Astrocyte (in vitro differentiated cells and primary cell): ENCODE measurements around the gene NACA2. TPM values are rescaled to one million over a fixed set of nuclear protein-coding genes. Genes with fewer than 3 reads are reported as not detected.

Experiments used
- DNase-seq: peaks from one replicate; pipeline ENCODE4 v3.0.0-alpha.2; 2010; ENCODE audit warnings: low read depth
- FAIRE-seq: peaks from 2 replicates; lab custom pipeline; 2011; peaks lifted over from hg19 to GRCh38; lab: Jason Lieb, UNC
- H2AFZ ChIP-seq: 2 replicates; pipeline ENCODE4 v1.6.0; 2012; ENCODE audit warnings: low read depth, low read length, inconsistent platforms
- H3K27ac ChIP-seq: 2 replicates; pipeline ENCODE4 v1.5.1; 2011; ENCODE audit warnings: low read depth, low read length, inconsistent platforms
- H3K27me3 ChIP-seq: 2 replicates; pipeline ENCODE4 v1.6.0; 2011; ENCODE audit warnings: low read length, inconsistent platforms; ENCODE audit not compliant: insufficient read depth
- H3K36me3 ChIP-seq: 2 replicates; pipeline ENCODE4 v1.5.1; 2011; ENCODE audit warnings: low read length, inconsistent platforms; ENCODE audit not compliant: insufficient read depth
- H3K4me1 ChIP-seq: 2 replicates; pipeline ENCODE4 v1.5.1; 2011; ENCODE audit warnings: low read length, inconsistent platforms; ENCODE audit not compliant: insufficient read depth
- H3K4me2 ChIP-seq: 2 replicates; pipeline ENCODE4 v1.6.0; 2012; ENCODE audit warnings: low read length, inconsistent platforms
- H3K4me3 ChIP-seq: 2 replicates; pipeline ENCODE4 v1.5.1; 2011; ENCODE audit warnings: low read depth, mild to moderate bottlenecking, low read length, inconsistent platforms; ENCODE audit not compliant: insufficient read depth
- H3K79me2 ChIP-seq: 2 replicates; pipeline ENCODE4 v1.6.0; 2012; ENCODE audit warnings: mild to moderate bottlenecking, low read length, inconsistent platforms; ENCODE audit not compliant: insufficient read depth
- H3K9ac ChIP-seq: 2 replicates; pipeline ENCODE4 v1.6.0; 2012; ENCODE audit warnings: mild to moderate bottlenecking, low read length, inconsistent platforms
- H3K9me3 ChIP-seq: 2 replicates; pipeline ENCODE4 v1.5.1; 2012; ENCODE audit warnings: low read depth, mild to moderate bottlenecking, low read length, inconsistent platforms; ENCODE audit not compliant: insufficient read depth
- H4K20me1 ChIP-seq: 2 replicates; pipeline ENCODE4 v1.6.0; 2012; ENCODE audit warnings: low read length, inconsistent platforms; ENCODE audit not compliant: insufficient read depth
- H3K27ac Mint-ChIP-seq: one replicate; pipeline ENCODE4 v1.8.0; 2021; ENCODE audit warnings: mild to moderate bottlenecking, mixed read lengths; ENCODE audit not compliant: unreplicated experiment
- H3K27me3 Mint-ChIP-seq: one replicate; pipeline ENCODE4 v1.8.0; 2021; ENCODE audit warnings: low read depth, mixed read lengths; ENCODE audit not compliant: unreplicated experiment
- H3K36me3 Mint-ChIP-seq: one replicate; pipeline ENCODE4 v1.8.0; 2021; ENCODE audit warnings: low read depth, mixed read lengths; ENCODE audit not compliant: unreplicated experiment
- H3K4me1 Mint-ChIP-seq: one replicate; pipeline ENCODE4 v1.8.0; 2021; ENCODE audit warnings: low read depth, mixed read lengths; ENCODE audit not compliant: unreplicated experiment
- H3K4me3 Mint-ChIP-seq: one replicate; pipeline ENCODE4 v1.8.0; 2021; ENCODE audit warnings: mild to moderate bottlenecking, moderate library complexity, mixed read lengths; ENCODE audit not compliant: unreplicated experiment
- H3K9me3 Mint-ChIP-seq: one replicate; pipeline ENCODE4 v1.8.0; 2021; ENCODE audit warnings: mild to moderate bottlenecking, mixed read lengths; ENCODE audit not compliant: unreplicated experiment
- EZH2 ChIP-seq: IDR thresholded peaks from 2 replicates; pipeline ENCODE4 v1.6.1; 2012; ENCODE audit warnings: mild to moderate bottlenecking, low read length, inconsistent platforms; ENCODE audit not compliant: insufficient read depth
- total RNA-seq: library from RNA; stranded (reverse); gene quantifications from 2 replicates; pipeline ENCODE4 v1.2.1, GENCODE V29; 2021
- TF ChIP-seq, protein P1 (sequence below): IDR thresholded peaks from 2 replicates; pipeline ENCODE4 v1.5.1; 2011; ENCODE audit warnings: low read depth, mild to moderate bottlenecking, inconsistent platforms, low read length, moderate library complexity; ENCODE audit not compliant: insufficient read depth

Gene NACA2
- total RNA-seq, 1 donor from 2014 or later, result not detected

DNA sequence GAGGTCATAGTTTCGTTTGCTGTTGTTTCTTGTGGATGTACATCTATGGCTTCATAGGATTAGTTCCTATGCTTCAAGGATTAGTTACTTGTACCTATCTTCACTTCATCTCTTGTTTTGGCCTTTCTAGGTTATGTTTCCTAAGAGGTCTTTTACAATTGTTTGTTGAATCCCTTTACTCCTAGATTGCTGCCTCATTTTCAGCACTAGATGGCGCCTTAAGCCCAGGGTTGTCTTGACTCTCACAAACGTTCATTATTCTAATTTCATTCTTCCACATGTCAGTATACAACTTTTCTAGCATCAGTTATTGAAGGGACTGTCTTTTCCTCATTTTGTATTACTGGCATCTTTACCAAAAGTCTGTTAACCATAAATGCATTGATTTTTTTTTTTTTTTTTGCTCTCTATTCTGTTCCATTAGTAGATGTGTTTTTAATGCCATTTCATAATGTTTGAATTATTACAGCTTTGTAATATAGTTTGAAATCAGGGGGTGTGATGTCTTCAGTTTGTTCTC is 45.0 kb upstream of the NACA2 start:
- no peaks in the 10 kb centered on the region for H3K36me3 Mint-ChIP-seq
- H3K27ac Mint-ChIP-seq, result no peak overlapping the region
- H3K27me3 Mint-ChIP-seq, result no peaks in the 10 kb centered on the region
- Histone ChIP-seq H2AFZ (no peak overlapping the region), H3K4me1 (no peaks in the 10 kb centered on the region), H3K27me3 (no peaks in the 10 kb centered on the region), H3K27ac (no peak overlapping the region), H4K20me1 (no peaks in the 10 kb centered on the region), H3K4me2 (no peak overlapping the region), H3K36me3 (no peaks in the 10 kb centered on the region), H3K4me3 (no peak overlapping the region), H3K9ac (no peak overlapping the region), H3K9me3 (no peaks in the 10 kb centered on the region), H3K79me2 (no peaks in the 10 kb centered on the region)
- no peak for TF ChIP-seq EZH2
- TF ChIP-seq, protein P1, sequence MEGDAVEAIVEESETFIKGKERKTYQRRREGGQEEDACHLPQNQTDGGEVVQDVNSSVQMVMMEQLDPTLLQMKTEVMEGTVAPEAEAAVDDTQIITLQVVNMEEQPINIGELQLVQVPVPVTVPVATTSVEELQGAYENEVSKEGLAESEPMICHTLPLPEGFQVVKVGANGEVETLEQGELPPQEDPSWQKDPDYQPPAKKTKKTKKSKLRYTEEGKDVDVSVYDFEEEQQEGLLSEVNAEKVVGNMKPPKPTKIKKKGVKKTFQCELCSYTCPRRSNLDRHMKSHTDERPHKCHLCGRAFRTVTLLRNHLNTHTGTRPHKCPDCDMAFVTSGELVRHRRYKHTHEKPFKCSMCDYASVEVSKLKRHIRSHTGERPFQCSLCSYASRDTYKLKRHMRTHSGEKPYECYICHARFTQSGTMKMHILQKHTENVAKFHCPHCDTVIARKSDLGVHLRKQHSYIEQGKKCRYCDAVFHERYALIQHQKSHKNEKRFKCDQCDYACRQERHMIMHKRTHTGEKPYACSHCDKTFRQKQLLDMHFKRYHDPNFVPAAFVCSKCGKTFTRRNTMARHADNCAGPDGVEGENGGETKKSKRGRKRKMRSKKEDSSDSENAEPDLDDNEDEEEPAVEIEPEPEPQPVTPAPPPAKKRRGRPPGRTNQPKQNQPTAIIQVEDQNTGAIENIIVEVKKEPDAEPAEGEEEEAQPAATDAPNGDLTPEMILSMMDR, result peak; percentile 97
- H3K4me3 Mint-ChIP-seq, result no peak overlapping the region
- peak; percentile 16 for DNase-seq
- peak; percentile 90 for FAIRE-seq
- no peaks in the 10 kb centered on the region for H3K4me1 Mint-ChIP-seq
- peaks cover 2% of the 10 kb centered on the region for H3K9me3 Mint-ChIP-seq

DNA sequence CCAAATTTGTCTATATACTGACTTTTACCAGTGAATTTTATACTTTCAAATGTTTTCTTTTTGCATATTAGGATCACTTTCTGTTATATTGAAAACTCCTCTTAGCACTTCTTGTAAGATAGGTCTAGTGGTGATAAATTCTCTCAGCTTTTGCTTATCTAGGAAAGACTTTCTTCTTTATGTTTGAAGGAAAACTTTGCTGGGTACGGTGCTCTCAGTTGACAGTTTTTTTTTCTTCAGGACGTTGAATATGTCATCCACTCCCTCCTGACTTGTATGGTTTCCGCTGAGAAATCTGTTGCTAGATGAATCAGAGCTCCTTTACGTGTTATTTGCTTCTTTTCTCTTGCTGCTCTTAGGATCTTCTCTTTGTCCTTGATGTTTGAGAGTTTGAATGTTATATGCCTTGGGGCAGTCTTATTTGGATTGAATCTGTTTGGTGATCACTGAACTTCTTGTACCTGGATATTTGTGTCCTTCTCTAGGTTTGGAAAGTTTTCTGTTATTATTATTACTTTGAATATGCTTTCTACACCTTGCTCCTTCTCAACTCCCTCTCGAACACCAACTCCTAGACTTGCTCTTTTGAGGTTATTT is 44.0 kb upstream of the NACA2 start:
- Histone ChIP-seq H4K20me1 (no peaks in the 10 kb centered on the region), H3K4me1 (no peaks in the 10 kb centered on the region), H2AFZ (no peak overlapping the region), H3K4me2 (no peak overlapping the region), H3K27ac (no peak overlapping the region), H3K36me3 (no peaks in the 10 kb centered on the region), H3K79me2 (no peaks in the 10 kb centered on the region), H3K27me3 (no peaks in the 10 kb centered on the region), H3K4me3 (no peak overlapping the region), H3K9ac (no peak overlapping the region), H3K9me3 (no peaks in the 10 kb centered on the region)
- FAIRE-seq (no peak), DNase-seq (no peak)
- Mint-ChIP-seq H3K9me3 (peaks cover 2% of the 10 kb centered on the region), H3K27me3 (no peaks in the 10 kb centered on the region), H3K36me3 (no peaks in the 10 kb centered on the region), H3K4me1 (no peaks in the 10 kb centered on the region), H3K27ac (no peak overlapping the region), H3K4me3 (no peak overlapping the region)
- no peak for TF ChIP-seq EZH2
- TF ChIP-seq, protein P1, result no peak

DNA sequence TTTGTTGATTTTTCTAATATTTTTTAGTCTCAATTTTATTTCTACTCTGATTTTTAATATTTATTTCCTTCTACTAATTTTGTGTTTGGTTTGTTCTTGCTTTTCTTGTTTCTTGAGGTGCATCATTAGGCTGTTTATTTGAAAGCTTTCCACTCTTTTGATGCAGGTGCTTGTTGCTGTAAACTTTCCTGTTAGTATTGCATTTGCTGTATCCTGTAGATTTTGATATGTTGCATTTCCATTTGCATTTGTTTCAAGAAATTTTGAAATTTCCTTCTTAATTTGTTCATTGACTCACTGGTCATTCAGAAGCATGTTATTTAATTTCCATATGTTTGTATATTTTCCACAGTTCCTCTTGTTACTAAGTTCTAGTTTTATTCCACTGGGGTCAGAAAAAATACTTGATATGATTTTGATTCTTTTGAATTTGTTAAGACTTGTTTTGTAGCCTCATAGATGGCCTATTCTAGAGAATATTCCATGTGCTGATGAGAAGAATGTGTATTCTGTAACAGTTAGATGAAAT is 43.1 kb upstream of the NACA2 start:
- Mint-ChIP-seq H3K36me3 (no peaks in the 10 kb centered on the region), H3K4me1 (no peaks in the 10 kb centered on the region), H3K27ac (no peak overlapping the region), H3K27me3 (no peaks in the 10 kb centered on the region), H3K9me3 (peaks cover 2% of the 10 kb centered on the region), H3K4me3 (no peak overlapping the region)
- DNase-seq (no peak), FAIRE-seq (no peak)
- H3K4me3 ChIP-seq, result no peak overlapping the region
- H4K20me1 ChIP-seq, result no peaks in the 10 kb centered on the region
- H3K9me3 ChIP-seq, result no peaks in the 10 kb centered on the region
- no peak overlapping the region for H2AFZ ChIP-seq
- H3K27me3 ChIP-seq, result peaks cover 2% of the 10 kb centered on the region
- no peaks in the 10 kb centered on the region for H3K79me2 ChIP-seq
- H3K4me1 ChIP-seq, result no peaks in the 10 kb centered on the region
- no peaks in the 10 kb centered on the region for H3K36me3 ChIP-seq
- H3K27ac ChIP-seq, result no peak overlapping the region
- no peak overlapping the region for H3K9ac ChIP-seq
- no peak overlapping the region for H3K4me2 ChIP-seq
- TF ChIP-seq EZH2, result no peak
- TF ChIP-seq, protein P1, result no peak
